IPS DF 4.7 (cell line): ENCODE measurements around the gene TRPT1.

Source experiments
- DNase-seq: peaks from one replicate; pipeline ENCODE4 v3.0.0-alpha.2; 2013; ENCODE audit warnings: low spot score; ENCODE audit errors: extremely low read depth

Gene TRPT1

GRCh38 chr11:64245401-64245796 lies 19.4 kb upstream of the TRPT1 start:
- no peak for DNase-seq

DNA sequence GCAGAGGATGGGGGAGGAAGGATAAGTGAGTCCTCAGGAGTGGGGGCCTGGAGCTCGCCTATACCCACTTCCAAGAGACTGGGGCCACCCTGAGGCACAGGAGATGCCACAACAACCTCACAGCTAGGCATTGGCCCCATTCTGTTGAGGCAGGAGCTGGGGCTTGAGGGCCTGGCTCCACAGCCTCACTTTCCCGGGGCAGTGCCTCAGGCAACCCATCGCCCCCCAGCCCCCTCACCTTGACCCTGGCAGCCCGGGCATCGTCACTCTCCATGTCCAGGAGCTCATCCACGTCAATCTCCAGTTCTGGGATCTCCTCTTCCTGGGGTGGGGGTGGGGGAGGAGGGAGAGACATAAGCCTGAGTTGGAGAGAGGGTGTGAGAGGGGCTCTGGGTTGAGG lies 19.0 kb upstream of the TRPT1 start:
- DNase-seq = no peak

- DNase-seq = no peak
Observed at GRCh38 chr11:64244107-64244506, 18.1 kb upstream of the TRPT1 start.

DNA sequence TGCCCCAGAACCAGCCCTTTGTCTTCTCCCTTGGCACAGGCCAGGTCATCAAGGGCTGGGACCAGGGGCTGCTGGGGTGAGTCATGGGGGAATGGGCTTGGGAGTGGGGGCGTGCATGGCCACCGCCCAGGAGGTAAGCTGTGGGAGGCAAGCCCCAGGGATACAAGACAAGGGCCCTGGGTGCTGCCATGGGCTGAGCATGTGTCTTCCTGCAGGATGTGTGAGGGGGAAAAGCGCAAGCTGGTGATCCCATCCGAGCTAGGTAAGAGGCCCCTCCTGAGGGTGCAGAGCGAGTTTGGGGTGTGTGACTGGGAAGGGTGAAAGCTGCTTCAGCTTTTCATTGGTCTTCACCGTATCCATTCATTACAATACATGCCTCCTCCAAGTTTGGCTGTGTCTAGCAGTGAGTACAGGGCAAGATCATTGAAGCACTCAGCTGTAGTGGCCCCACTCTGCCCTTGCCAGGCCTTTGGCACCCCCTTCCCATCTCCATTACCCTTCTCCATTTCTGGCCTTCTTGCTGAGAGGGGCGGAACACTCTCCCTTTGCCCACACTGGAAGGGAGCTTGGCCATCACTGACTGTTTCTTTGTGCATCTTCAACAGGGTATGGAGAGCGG lies 17.4 kb upstream of the TRPT1 start:
- DNase-seq = no peak

DNA sequence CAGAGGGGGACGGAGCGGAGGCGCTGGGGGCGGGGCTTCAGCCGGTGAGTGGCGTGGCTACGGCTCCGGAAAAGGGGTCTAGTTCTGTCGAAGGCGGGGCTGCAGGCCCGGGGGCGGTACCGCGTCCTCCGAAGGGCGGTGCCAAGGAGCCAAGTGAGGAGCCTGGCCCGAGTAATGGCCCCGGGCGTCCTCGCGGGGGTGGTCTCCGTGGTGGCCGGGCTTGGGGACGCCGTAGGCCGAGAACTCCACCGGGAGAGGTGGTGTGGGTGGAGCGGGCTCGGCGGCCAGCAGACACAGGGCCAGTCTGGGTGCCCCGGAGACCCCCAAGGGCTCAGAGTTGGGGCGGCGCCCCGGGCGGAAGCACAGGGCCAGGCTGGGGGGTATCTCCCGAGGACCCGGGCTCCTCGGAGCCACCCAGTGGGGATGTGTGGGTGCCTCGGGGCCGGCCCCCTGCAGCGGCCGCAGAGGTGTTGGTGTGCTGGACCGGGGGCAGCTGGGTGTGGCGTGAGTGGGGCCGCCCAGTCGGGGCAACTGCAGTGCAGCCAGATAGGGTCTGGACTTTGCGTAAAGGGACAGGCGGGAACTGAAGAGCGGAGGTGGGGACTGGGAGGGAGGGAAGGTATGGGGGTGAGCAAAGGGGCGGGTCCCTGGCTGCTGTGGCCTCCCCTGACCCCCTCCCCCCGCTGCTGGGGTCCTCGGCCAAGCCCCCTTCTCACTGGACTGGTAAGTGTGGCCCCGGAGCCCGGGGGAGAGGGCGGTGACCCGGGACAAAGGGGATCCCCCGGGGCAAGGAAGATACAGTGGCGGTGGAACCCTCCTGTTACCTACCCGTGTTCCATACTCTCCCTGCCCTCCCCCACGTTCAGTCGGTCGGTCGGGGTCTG lies 15.7 kb upstream of the TRPT1 start:
- DNase-seq = no peak

- no peak for DNase-seq
Observed at GRCh38 chr11:64241241-64241490, 15.2 kb upstream of the TRPT1 start.

GRCh38 chr11:64240435-64241240 lies 14.7 kb upstream of the TRPT1 start, which contains the start of gene FKBP2:
Gene FKBP2 (plus strand): TSS chr11:64241095. CDS start chr11:64242388, 1,293 bp downstream.
- no peak for DNase-seq

DNA sequence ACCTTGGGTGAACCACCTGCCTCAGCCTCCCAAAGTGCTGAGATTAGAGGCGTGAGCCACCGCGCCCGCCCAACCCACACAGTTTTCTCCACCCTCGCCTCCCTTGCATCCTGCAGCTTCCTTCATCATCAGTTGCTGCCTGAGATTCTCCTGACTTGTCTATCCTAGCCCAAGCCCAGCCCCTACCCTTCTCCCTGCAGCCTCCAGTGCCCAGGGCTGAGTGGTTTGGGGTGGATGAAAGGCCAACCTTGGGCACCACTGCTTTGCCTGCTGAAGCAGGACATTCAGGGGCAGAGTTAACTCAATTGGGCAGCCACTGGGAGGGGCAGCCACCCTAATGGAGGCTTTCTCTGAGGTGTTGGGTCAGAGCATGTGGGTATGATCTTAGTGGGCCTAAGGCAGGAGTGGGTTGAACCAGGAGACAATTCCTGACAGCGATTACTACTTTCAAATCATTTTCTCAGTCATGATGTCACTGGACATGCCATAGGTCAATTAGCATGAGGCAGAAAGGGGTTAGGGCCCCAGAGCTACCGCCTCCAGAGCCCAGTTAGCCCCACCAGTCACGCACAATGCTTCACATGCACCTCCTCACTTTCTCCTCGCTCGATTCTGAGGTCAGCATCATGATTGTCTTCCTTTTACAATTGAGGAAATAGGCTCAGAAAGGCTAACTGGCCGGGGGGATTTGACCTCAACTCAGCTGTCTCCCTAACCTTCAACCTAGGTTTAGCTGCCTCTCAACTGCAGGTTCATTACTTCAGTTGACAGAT lies 13.9 kb upstream of the TRPT1 start:
- no peak for DNase-seq

GRCh38 chr11:64238999-64239398 lies 13.0 kb upstream of the TRPT1 start:
- no peak for DNase-seq

DNA sequence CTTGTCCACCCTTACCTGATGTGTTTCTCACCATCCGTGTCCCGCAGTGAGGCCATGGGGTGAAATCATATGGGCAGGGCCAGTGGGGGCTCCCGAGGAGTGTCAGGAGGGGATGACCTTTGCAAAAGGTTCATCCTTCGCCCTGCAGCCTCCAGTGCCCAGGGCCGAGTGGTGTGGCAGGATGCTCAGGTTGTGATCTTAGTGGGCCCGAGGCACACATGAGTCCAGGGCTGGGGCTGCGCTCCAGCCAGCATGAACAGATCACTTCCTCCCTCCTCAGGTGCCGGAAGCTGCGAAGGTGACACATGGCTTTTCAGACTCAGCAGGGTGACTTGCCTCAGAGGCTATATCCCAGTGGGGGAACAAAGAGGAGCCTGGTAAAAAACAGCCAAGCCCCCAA lies 12.1 kb upstream of the TRPT1 start:
- no peak for DNase-seq

- no peak for DNase-seq
Observed at GRCh38 chr11:64237484-64237951, 11.5 kb upstream of the TRPT1 start.

GRCh38 chr11:64235437-64236161 lies 9.6 kb upstream of the TRPT1 start:
- DNase-seq = no peak

DNA sequence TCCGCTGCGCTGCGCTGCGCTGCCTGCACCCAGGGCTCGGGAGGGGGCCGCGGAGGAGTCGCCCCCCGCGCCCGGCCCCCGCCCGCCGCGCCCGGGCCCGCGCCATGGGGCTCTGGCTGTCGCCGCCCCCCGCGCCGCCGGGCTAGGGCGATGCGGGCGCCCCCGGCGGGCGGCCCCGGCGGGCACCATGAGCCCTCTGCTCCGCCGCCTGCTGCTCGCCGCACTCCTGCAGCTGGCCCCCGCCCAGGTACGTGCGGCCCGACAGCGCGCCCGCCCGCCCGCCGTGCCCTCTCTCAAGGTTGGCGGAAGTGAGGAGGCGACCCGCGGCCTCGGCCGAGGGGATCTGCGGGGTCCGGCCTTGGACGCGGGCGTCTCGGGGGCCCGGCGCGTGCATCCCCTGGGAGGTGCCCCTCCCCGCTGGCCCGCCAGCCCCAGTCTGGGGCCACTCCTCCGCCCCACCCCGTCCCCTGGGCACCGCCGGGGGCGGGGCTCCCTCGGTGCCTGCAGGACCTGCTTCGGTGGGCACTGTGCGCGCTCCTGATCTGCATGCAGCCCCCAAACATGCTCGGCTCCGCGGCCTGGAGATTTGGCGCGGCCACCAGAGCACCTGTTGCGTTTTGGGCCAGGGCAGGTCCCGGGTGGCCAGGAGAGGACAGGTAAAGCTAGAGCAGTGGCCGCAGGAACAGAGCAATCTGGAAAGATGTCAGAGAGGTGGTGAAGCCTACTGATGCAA lies 8.8 kb upstream of the TRPT1 start:
- DNase-seq = no peak

GRCh38 chr11:64233913-64234586 lies 8.1 kb upstream of the TRPT1 start, which contains the start of gene VEGFB:
Gene VEGFB (plus strand): TSS chr11:64234584. CDS start chr11:64234834, 250 bp downstream.
- no peak for DNase-seq

DNA sequence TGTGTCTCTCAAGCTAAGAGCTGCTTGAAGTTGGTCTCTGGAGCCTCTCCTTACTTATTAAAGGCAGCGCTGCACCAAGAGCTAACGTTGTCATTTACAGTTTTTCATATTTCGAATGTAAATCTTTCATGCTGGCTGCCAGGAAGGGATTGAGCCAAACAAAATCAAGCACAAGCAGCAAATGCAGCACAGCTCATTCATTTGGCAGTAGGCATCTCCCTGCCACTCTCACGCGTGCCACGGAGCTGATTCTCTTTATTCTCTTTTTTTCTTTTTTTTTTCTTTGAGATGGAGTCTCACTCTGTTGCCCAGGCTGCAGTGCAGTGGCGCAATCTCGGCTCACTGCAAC lies 7.0 kb upstream of the TRPT1 start:
- DNase-seq = no peak

- no peak for DNase-seq
Observed at GRCh38 chr11:64232182-64232966, 6.4 kb upstream of the TRPT1 start.

GRCh38 chr11:64231546-64231945 lies 5.6 kb upstream of the TRPT1 start:
- DNase-seq = no peak

DNA sequence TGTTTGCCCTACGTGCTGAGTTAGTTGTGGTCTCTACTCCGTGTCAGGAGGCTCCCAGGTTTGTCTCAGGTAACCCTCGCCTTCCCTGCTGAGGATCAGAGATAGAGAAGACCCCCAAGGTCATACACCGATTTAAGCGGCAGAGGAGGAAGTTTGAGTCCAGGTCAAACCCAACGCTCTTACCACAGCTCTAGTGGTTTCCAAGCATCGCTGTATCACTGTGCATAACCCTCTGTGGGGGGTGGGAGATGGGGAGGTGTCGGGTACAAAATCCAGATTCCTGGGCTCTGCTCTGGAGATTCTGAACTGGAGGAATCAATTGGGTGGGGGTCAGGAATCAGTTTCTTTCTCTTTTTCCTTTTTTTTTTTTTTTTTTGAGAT lies 5.0 kb upstream of the TRPT1 start:
- DNase-seq = no peak
